Esophagus squamous epithelium (tissue), 5 donors: ENCODE data around the gene PEAK1. TPM values are rescaled to one million over a fixed set of nuclear protein-coding genes. Genes with fewer than 3 reads are reported as not detected.

Source experiments
- DNase-seq: peaks from one replicate; lab custom pipeline; 2025; lab: John Stamatoyannopoulos, UW
- H3K27ac ChIP-seq, 4 donors: fragments of 200-600 bp; sonication (generic); one replicate each; pipeline ENCODE4 v1.5.1; 2016 to 2019; ENCODE audit warnings: mild to moderate bottlenecking in 1 of 4
- H3K27me3 ChIP-seq, 4 donors: fragments of 200-600 bp; sonication (generic); 1 replicate in 3 of 4; 2 replicates in 1 of 4; pipeline versions ENCODE4 v1.5.1 to v1.6.0; 2017 to 2021; ENCODE audit warnings: antibody characterized with exemption in 1 of 4
- H3K36me3 ChIP-seq, 3 donors: fragments of 200-600 bp; sonication (generic); one replicate each; pipeline ENCODE4 v1.5.1; 2016 to 2019
- H3K4me1 ChIP-seq, 3 donors: fragments of 200-600 bp; sonication (generic); one replicate each; pipeline ENCODE4 v1.5.1; 2017 to 2019
- H3K4me3 ChIP-seq, 4 donors: fragments of 200-600 bp; sonication (generic); 1 replicate in 3 of 4; 2 replicates in 1 of 4; pipeline ENCODE4 v1.5.1; 2016 to 2019; ENCODE audit warnings: mild to moderate bottlenecking in 2 of 4, moderate library complexity in 1 of 4
- H3K9me3 ChIP-seq, 3 donors: fragments of 200-600 bp; sonication (generic); one replicate each; pipeline ENCODE4 v1.5.1; 2016 to 2019
- POLR2A ChIP-seq, 4 donors: fragments of 450-650 bp; IDR thresholded peaks; one replicate each; pipeline ENCODE4 v1.6.1; 2017; ENCODE audit warnings: antibody characterized with exemption in 4 of 4, mild to moderate bottlenecking in 4 of 4, moderate library complexity in 3 of 4
- WGBS, 2 donors: methylation state at CpG; one replicate each; pipeline ENCODE4 v1.1.5; 2018; 5-methylcytosine and 5-hydroxymethylcytosine counted together
- intact Hi-C: fragments of 100-400 bp; cut with DNase I; formaldehyde crosslinking; loops from one replicate; pipeline ENCODE4 v1.15.0; 2022
- total RNA-seq, 4 donors: library from RNA; depleted of rRNA; stranded (reverse); fragments of >200 nt; gene quantifications; one replicate each; pipeline ENCODE4 v1.1.0, GENCODE V29; 2016
- TF ChIP-seq, protein P1 (sequence below), 6 experiments: fragments of 450-650 bp in 4 of 6; fragments of 200-600 bp in 2 of 6; sonication (generic) in 2 of 6; IDR thresholded peaks; one replicate each; pipeline ENCODE4 v1.5.1; 2016 to 2019; ENCODE audit warnings: antibody characterized with exemption in 6 of 6, mild to moderate bottlenecking in 4 of 6, moderate library complexity in 4 of 6
- donor health status: DM: yes; HTN: yes; CAD: no.

The PEAK1 gene
- total RNA-seq, 4 donors from 2014 or later = 8.6 to 47.3 (median 14.0) TPM

DNA sequence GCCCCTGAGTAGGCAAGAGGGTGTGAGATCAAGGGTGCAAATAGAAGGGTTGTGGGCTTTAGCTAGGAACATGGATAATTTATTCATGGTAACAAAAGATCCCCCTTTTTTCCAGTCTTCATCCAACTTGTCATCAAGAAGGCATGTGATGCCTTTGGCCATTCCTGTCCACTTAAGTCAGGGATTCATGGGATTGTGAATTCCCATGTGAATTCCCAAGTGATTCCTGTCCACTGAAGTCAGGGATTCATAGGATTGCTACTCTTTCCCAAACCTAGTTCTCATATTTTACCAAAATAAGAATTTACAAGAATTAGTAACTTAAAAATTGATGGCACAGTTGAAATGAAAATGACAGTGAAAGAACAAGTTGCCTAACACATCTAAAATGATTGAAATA is 41.6 kb upstream of the PEAK1 start:
- Histone ChIP-seq H3K9me3 (no peaks in the 10 kb centered on the region), H3K36me3 (peaks cover 0 to 61% (median 0%) of the 10 kb centered on the region in 3 donors), H3K4me3 (no peak overlapping the region), H3K4me1 (peaks cover 0 to 20% (median 12%) of the 10 kb centered on the region in 3 donors), H3K27ac (no peak overlapping the region), H3K27me3 (no peaks in the 10 kb centered on the region)
- intact Hi-C loops = no loop called here
- TF ChIP-seq POLR2A (IDR thresholded peaks at IDR 0.05) = no peak
- TF ChIP-seq, protein P1, sequence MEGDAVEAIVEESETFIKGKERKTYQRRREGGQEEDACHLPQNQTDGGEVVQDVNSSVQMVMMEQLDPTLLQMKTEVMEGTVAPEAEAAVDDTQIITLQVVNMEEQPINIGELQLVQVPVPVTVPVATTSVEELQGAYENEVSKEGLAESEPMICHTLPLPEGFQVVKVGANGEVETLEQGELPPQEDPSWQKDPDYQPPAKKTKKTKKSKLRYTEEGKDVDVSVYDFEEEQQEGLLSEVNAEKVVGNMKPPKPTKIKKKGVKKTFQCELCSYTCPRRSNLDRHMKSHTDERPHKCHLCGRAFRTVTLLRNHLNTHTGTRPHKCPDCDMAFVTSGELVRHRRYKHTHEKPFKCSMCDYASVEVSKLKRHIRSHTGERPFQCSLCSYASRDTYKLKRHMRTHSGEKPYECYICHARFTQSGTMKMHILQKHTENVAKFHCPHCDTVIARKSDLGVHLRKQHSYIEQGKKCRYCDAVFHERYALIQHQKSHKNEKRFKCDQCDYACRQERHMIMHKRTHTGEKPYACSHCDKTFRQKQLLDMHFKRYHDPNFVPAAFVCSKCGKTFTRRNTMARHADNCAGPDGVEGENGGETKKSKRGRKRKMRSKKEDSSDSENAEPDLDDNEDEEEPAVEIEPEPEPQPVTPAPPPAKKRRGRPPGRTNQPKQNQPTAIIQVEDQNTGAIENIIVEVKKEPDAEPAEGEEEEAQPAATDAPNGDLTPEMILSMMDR (IDR thresholded peaks at IDR 0.05) = no peak
- no peak for DNase-seq

DNA sequence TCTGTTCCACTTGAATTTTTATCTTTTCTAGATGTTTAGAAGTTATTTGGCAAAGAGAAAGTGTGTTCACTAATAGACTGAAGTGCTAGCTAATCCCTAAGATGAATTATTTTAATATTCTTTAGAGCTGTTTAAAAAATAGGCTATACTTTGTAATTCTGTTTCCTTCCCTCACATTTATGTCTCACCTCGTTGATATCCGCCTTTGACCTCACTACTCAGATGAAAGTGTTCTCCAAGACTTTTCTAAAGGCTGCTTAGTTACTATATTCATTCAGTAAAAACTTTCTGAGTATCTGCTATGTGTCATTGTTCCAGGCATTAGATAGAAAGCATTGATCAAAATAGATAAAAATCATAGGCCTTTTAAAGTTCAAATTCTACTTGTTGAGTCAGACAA is 39.1 kb upstream of the PEAK1 start:
- H3K36me3 ChIP-seq = peaks cover 0 to 38% (median 0%) of the 10 kb centered on the region in 3 donors
- 70 to 85% methylated on average over 2 of the region's 2 CpGs for WGBS, 2 donors
- H3K4me3 ChIP-seq = no peak overlapping the region
- H3K4me1 ChIP-seq = peaks cover 0 to 37% (median 21%) of the 10 kb centered on the region in 3 donors
- no peak overlapping the region for H3K27ac ChIP-seq
- no peaks in the 10 kb centered on the region for H3K27me3 ChIP-seq
- intact Hi-C loops = no loop called here
- no peak for TF ChIP-seq POLR2A (IDR thresholded peaks at IDR 0.05)
- TF ChIP-seq, protein P1 (IDR thresholded peaks at IDR 0.05) = no peak
- DNase-seq = no peak
- H3K9me3 ChIP-seq = no peaks in the 10 kb centered on the region

DNA sequence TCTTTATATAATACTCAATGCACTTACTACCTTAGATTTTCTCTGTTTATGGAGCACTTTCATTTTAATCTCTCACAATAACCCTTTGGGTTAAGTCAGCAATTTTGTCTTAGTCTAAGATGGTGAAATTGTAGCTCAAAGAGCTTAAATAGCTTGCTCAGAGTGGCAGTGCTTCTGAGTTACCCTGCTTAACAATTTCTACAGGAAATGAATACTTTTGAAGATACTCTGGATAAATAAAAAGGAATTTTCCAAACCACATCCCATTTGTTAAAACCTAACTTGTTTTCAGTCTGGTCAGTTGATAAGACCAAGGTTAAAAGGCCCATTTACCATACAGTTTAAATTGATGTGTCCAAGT is 38.0 kb upstream of the PEAK1 start:
- Histone ChIP-seq H3K9me3 (no peaks in the 10 kb centered on the region), H3K36me3 (peaks cover 0 to 29% (median 0%) of the 10 kb centered on the region in 3 donors), H3K27ac (no peak overlapping the region), H3K4me3 (no peak overlapping the region), H3K4me1 (peaks cover 0 to 37% (median 21%) of the 10 kb centered on the region in 3 donors), H3K27me3 (no peaks in the 10 kb centered on the region)
- intact Hi-C loops = no loop called here
- TF ChIP-seq, protein P1 (IDR thresholded peaks at IDR 0.05) = no peak
- no peak for TF ChIP-seq POLR2A (IDR thresholded peaks at IDR 0.05)
- no peak for DNase-seq

DNA sequence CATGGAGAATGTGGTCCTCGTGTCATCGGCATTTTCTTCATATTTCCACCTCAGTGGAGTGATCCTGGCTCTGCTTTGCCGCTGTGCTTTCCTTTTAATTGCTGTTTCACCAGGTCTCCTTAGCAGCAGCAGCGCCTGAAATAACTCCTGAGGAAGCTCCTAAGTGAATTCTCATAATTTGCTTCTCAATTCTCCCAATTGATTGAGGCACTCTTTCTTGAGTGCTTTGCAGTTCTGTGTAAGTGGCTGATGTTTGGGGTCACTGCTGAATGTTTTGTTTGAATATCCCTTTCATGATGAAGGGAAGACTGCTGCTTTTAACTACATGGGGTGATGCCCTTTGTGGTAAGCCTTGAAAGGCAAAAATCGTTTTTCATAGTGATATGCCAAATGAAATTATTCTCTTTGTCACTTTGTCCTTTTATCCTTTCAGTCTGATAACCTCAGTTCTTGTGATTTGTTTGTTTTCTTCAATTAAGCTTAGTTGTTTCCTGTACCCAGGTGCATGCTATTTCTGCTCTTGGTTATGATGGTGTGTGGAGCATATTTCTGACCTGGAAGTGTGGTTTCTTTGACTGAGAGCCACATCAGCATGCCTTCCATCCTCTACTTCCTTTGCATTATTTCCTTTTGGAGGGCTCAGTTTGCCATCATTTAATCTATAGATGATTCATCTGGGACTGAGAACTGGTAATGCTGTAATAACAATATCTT is 37.4 kb upstream of the PEAK1 start:
- H3K4me3 ChIP-seq = no peak overlapping the region
- no peaks in the 10 kb centered on the region for H3K27me3 ChIP-seq
- WGBS, 2 donors = 72 to 75% methylated on average over 5 of the region's 5 CpGs
- H3K4me1 ChIP-seq = peaks cover 0 to 37% (median 21%) of the 10 kb centered on the region in 3 donors
- DNase-seq = no peak
- peaks cover 0 to 29% (median 0%) of the 10 kb centered on the region in 3 donors for H3K36me3 ChIP-seq
- intact Hi-C loops = no loop called here
- no peak overlapping the region for H3K27ac ChIP-seq
- TF ChIP-seq POLR2A (IDR thresholded peaks at IDR 0.05) = no peak
- TF ChIP-seq, protein P1 (IDR thresholded peaks at IDR 0.05) = no peak
- H3K9me3 ChIP-seq = no peaks in the 10 kb centered on the region

DNA sequence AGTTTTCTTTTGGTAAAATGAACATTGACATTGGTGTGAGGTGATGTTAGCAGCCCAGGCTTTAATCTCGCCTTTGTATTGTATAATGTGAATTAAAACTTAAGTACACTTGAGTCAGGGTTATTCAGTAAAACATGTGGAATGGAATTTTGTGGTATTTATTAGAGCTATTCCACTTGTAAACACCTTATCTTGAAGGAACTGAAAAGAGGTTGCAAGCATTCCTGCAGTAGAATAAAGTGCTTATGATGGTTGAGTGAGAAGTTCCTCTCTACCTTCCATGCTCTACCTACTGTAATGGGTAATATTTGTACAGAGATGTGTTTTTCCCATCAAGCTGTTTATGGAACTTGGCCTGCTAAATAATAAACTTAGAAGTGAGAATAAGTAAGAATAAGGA is 36.8 kb upstream of the PEAK1 start:
- intact Hi-C loops = no loop called here
- no peak for TF ChIP-seq POLR2A (IDR thresholded peaks at IDR 0.05)
- TF ChIP-seq, protein P1 (IDR thresholded peaks at IDR 0.05) = no peak
- no peak for DNase-seq

More for the DNA sequence above, 36.8 kb upstream of the PEAK1 start:
- H3K27ac ChIP-seq = no peak overlapping the region
- H3K4me3 ChIP-seq = no peak overlapping the region
- H3K36me3 ChIP-seq = peaks cover 0 to 29% (median 0%) of the 10 kb centered on the region in 3 donors
- 94 to 95% methylated on average over 1 of the region's 1 CpG for WGBS, 2 donors
- no peaks in the 10 kb centered on the region for H3K27me3 ChIP-seq
- peaks cover 0 to 37% (median 21%) of the 10 kb centered on the region in 3 donors for H3K4me1 ChIP-seq
- no peaks in the 10 kb centered on the region for H3K9me3 ChIP-seq
